Natural killer cell treated with Interleukin-12 subunit alpha and Interleukin-12 subunit beta and Interleukin-15 and Interleukin-18, amount 100 ng/mL, for 72 hours (primary cell): Measurements from ENCODE around the gene PARD3. TPM values are rescaled to one million over a fixed set of nuclear protein-coding genes. Genes with fewer than 3 reads are reported as not detected.

Source experiments
- ATAC-seq, 2 donors: fragments of 150-1000 bp; cut with Tn5 transposase in 1 of 2; sonication (Bioruptor Pico), chemical (Tn5 transposase) in 1 of 2; 2 replicates each; pipeline ENCODE4 v1.10.0; 2021
- DNase-seq: peaks from one replicate; pipeline ENCODE4 v3.0.0; 2022; ENCODE audit warnings: low spot score
- H3K27ac Mint-ChIP-seq, 2 donors: 1 replicate in 1 of 2; 2 replicates in 1 of 2; pipeline ENCODE4 v1.8.0; 2022; ENCODE audit warnings: mixed read lengths in 2 of 2, mild to moderate bottlenecking in 1 of 2, moderate library complexity in 1 of 2
- H3K27me3 Mint-ChIP-seq, 2 donors: 1 replicate in 1 of 2; 2 replicates in 1 of 2; pipeline ENCODE4 v1.8.0; 2022; ENCODE audit warnings: mixed read lengths in 2 of 2
- H3K36me3 Mint-ChIP-seq: one replicate; pipeline ENCODE4 v1.8.0; 2022; ENCODE audit warnings: mixed read lengths
- H3K4me1 Mint-ChIP-seq, 2 donors: 1 replicate in 1 of 2; 2 replicates in 1 of 2; pipeline ENCODE4 v1.8.0; 2022; ENCODE audit warnings: low read depth in 2 of 2, mixed read lengths in 2 of 2, mild to moderate bottlenecking in 1 of 2
- H3K4me3 Mint-ChIP-seq: one replicate; pipeline ENCODE4 v1.8.0; 2022; ENCODE audit warnings: mixed read lengths
- H3K9me3 Mint-ChIP-seq: 2 replicates; pipeline ENCODE4 v1.8.0; 2022; ENCODE audit warnings: mixed read lengths
- total RNA-seq, 2 donors: library from RNA; stranded (reverse); gene quantifications; one replicate each; pipeline ENCODE4 v1.2.3, GENCODE V29; 2022

PARD3 gene
- total RNA-seq, 2 donors from 2014 or later, result 0.56 TPM; not detected in 1

GRCh38 chr10:34555653-34556052 lies 259.4 kb downstream of the PARD3 start:
- Mint-ChIP-seq H3K36me3 (no peaks in the 10 kb centered on the region), H3K9me3 (no peaks in the 10 kb centered on the region), H3K27me3 (peaks cover 0 to 3% of the 10 kb centered on the region in 2 donors), H3K4me3 (no peak overlapping the region), H3K4me1 (peaks cover 0 to 3% of the 10 kb centered on the region in 2 donors), H3K27ac (no peak overlapping the region)
- DNase-seq, result no peak
- ATAC-seq, result peak in 1 of 2 donors; percentile 48

GRCh38 chr10:34553747-34554146 lies 261.3 kb downstream of the PARD3 start:
- DNase-seq, result no peak
- no peak overlapping the region for H3K27ac Mint-ChIP-seq
- no peaks in the 10 kb centered on the region for H3K36me3 Mint-ChIP-seq
- H3K27me3 Mint-ChIP-seq, result peaks cover 0 to 3% of the 10 kb centered on the region in 2 donors
- ATAC-seq, result no peak
- no peak overlapping the region for H3K4me3 Mint-ChIP-seq
- no peaks in the 10 kb centered on the region for H3K9me3 Mint-ChIP-seq
- peaks cover 0 to 3% of the 10 kb centered on the region in 2 donors for H3K4me1 Mint-ChIP-seq

GRCh38 chr10:34551295-34551694 lies 263.8 kb downstream of the PARD3 start:
- Mint-ChIP-seq H3K27me3 (peaks cover 0 to 7% of the 10 kb centered on the region in 2 donors), H3K4me1 (peaks cover 0 to 3% of the 10 kb centered on the region in 2 donors), H3K4me3 (no peak overlapping the region), H3K9me3 (no peaks in the 10 kb centered on the region), H3K36me3 (no peaks in the 10 kb centered on the region), H3K27ac (no peak overlapping the region)
- DNase-seq (no peak), ATAC-seq (no peak)

DNA sequence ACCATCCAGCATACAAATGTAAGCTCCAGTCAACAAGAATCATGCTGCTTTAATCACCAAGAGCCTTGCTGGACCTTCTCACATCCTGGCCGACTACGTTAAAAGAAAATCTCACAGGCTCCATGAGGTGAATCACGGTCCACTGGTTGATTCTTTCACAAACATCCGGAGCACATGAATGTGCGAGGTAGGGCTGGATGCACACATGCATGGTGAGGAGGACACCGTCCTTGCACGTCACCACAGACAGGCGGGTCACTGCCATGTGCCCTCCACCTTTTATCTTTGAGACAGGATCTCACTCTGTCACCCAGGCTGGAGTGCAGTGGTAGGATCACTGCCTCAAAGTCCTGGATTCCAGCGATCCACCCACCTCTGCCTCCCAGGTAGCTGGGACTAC lies 265.1 kb downstream of the PARD3 start:
- Mint-ChIP-seq H3K4me1 (no peaks in the 10 kb centered on the region), H3K36me3 (no peaks in the 10 kb centered on the region), H3K9me3 (no peaks in the 10 kb centered on the region), H3K4me3 (no peak overlapping the region), H3K27ac (no peak overlapping the region), H3K27me3 (peaks cover 5 to 7% of the 10 kb centered on the region in 2 donors)
- DNase-seq (no peak), ATAC-seq (no peak)

DNA sequence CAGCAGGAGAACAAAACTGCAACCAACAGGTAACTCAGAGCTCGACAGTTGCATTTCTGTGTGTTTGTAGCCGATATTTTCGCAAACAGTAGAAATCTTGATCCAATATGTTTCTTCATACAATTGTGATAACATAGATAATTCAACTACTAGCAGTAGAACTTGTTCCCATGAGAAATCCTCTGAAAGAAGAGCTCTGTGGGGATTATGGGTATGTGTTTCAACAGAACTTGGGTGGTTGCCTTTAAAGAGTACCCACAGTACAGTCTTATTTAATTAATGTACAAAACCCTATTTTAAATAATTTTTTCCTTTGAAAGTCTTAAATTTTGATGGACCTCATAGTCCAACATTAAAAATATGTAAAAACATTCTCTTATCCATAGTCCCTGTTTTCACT lies 266.1 kb downstream of the PARD3 start:
- ATAC-seq (no peak), DNase-seq (no peak)
- Mint-ChIP-seq H3K27ac (no peak overlapping the region), H3K36me3 (no peaks in the 10 kb centered on the region), H3K4me1 (no peaks in the 10 kb centered on the region), H3K4me3 (no peak overlapping the region), H3K27me3 (peaks cover 6 to 7% of the 10 kb centered on the region in 2 donors), H3K9me3 (no peaks in the 10 kb centered on the region)

GRCh38 chr10:34548466-34548865 lies 266.6 kb downstream of the PARD3 start:
- peaks cover 6 to 7% of the 10 kb centered on the region in 2 donors for H3K27me3 Mint-ChIP-seq

GRCh38 chr10:34547695-34548094 lies 267.4 kb downstream of the PARD3 start:
- peaks cover 6 to 7% of the 10 kb centered on the region in 2 donors for H3K27me3 Mint-ChIP-seq
- no peak overlapping the region for H3K27ac Mint-ChIP-seq
- ATAC-seq (no peak), DNase-seq (no peak)
- H3K4me1 Mint-ChIP-seq, result no peaks in the 10 kb centered on the region
- H3K36me3 Mint-ChIP-seq, result no peaks in the 10 kb centered on the region
- H3K9me3 Mint-ChIP-seq, result no peaks in the 10 kb centered on the region
- no peak overlapping the region for H3K4me3 Mint-ChIP-seq

More at GRCh38 chr10:34548466-34548865, 266.6 kb downstream of the PARD3 start:
- no peak overlapping the region for H3K4me3 Mint-ChIP-seq
- ATAC-seq (no peak), DNase-seq (no peak)
- H3K4me1 Mint-ChIP-seq, result no peaks in the 10 kb centered on the region
- no peak overlapping the region for H3K27ac Mint-ChIP-seq
- H3K36me3 Mint-ChIP-seq, result no peaks in the 10 kb centered on the region
- no peaks in the 10 kb centered on the region for H3K9me3 Mint-ChIP-seq

GRCh38 chr10:34547291-34547690 lies 267.8 kb downstream of the PARD3 start:
- no peak overlapping the region for H3K27ac Mint-ChIP-seq
- ATAC-seq (no peak), DNase-seq (no peak)
- no peaks in the 10 kb centered on the region for H3K36me3 Mint-ChIP-seq
- H3K4me3 Mint-ChIP-seq, result no peak overlapping the region
- no peaks in the 10 kb centered on the region for H3K9me3 Mint-ChIP-seq
- peaks cover 6 to 7% of the 10 kb centered on the region in 2 donors for H3K27me3 Mint-ChIP-seq
- H3K4me1 Mint-ChIP-seq, result no peaks in the 10 kb centered on the region

- no peaks in the 10 kb centered on the region for H3K9me3 Mint-ChIP-seq
- H3K4me1 Mint-ChIP-seq, result no peaks in the 10 kb centered on the region
- ATAC-seq (no peak), DNase-seq (no peak)
- no peak overlapping the region for H3K4me3 Mint-ChIP-seq
- H3K36me3 Mint-ChIP-seq, result no peaks in the 10 kb centered on the region
- H3K27me3 Mint-ChIP-seq, result peaks cover 6 to 7% of the 10 kb centered on the region in 2 donors
- no peak overlapping the region for H3K27ac Mint-ChIP-seq
Measured at GRCh38 chr10:34544400-34544799, 270.7 kb downstream of the PARD3 start.

DNA sequence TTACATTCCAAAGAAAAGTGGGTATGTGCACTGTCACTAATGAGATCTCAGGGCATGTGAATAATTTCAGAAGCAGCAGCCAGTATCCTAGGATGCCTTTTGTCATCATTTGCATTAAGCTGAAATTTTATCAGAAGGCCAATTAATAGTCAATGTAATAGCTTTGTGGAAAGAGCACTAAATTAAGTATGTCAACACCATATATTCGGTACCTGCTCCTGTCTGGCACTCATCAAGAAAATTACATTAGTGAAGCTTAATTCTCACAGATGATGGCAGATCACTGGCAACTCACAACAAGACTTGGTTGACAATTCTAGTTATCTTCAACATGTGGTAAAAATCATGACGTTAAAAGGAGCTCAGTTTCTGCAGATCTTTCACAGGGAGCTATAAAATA lies 271.4 kb downstream of the PARD3 start:
- Mint-ChIP-seq H3K4me1 (no peaks in the 10 kb centered on the region), H3K36me3 (no peaks in the 10 kb centered on the region), H3K27me3 (peaks cover 6 to 7% of the 10 kb centered on the region in 2 donors), H3K27ac (no peak overlapping the region), H3K9me3 (no peaks in the 10 kb centered on the region), H3K4me3 (no peak overlapping the region)
- ATAC-seq (no peak), DNase-seq (no peak)

- DNase-seq (no peak), ATAC-seq (no peak)
- no peak overlapping the region for H3K27ac Mint-ChIP-seq
- H3K9me3 Mint-ChIP-seq, result no peaks in the 10 kb centered on the region
- H3K27me3 Mint-ChIP-seq, result peaks cover 3 to 6% of the 10 kb centered on the region in 2 donors
- H3K4me3 Mint-ChIP-seq, result no peak overlapping the region
- H3K4me1 Mint-ChIP-seq, result peaks cover 5 to 9% of the 10 kb centered on the region in 2 donors
- no peaks in the 10 kb centered on the region for H3K36me3 Mint-ChIP-seq
Measured at GRCh38 chr10:34540492-34540891, 274.6 kb downstream of the PARD3 start.

GRCh38 chr10:34539533-34540315 lies 275.4 kb downstream of the PARD3 start:
- Mint-ChIP-seq H3K27ac (no peak overlapping the region), H3K4me1 (peaks cover 5 to 9% of the 10 kb centered on the region in 2 donors), H3K9me3 (no peaks in the 10 kb centered on the region), H3K4me3 (no peak overlapping the region), H3K36me3 (no peaks in the 10 kb centered on the region), H3K27me3 (peaks cover 0 to 3% of the 10 kb centered on the region in 2 donors)
- DNase-seq (no peak), ATAC-seq (no peak)

DNA sequence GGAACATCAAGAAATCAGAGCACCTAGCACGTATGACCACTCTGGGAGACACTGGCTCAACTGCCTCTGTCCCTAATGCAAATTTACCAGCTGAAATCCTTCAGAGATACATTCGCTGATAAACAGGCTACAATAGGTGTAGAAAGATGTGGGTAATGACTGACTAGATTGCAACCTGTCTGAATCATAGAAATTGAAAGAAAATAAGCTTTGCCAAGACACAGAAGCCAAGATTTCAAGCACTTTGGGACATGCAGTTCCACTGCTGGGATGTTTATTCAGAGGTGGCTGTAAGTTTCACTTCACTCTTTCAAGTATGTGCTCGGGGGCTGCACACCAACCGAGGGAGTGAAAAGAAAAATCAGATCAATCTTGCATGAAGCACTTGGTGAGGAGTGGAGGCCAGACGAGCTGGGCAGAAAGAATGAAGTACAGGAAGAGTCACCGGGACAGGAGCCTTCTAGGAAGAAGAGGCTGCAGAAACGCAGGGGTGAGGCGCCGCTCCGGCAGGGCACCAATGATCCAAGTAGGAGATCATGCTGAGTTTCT lies 276.7 kb downstream of the PARD3 start:
- no peak for DNase-seq
- H3K27me3 Mint-ChIP-seq, result peaks cover 0 to 3% of the 10 kb centered on the region in 2 donors
- no peak overlapping the region for H3K4me3 Mint-ChIP-seq
- H3K36me3 Mint-ChIP-seq, result no peaks in the 10 kb centered on the region
- no peak overlapping the region for H3K27ac Mint-ChIP-seq
- no peaks in the 10 kb centered on the region for H3K9me3 Mint-ChIP-seq
- H3K4me1 Mint-ChIP-seq, result peaks cover 5 to 9% of the 10 kb centered on the region in 2 donors
- no peak for ATAC-seq

GRCh38 chr10:34537629-34538231 lies 277.4 kb downstream of the PARD3 start:
- Mint-ChIP-seq H3K27me3 (peaks cover 0 to 3% of the 10 kb centered on the region in 2 donors), H3K36me3 (no peaks in the 10 kb centered on the region), H3K9me3 (no peaks in the 10 kb centered on the region), H3K4me3 (no peak overlapping the region), H3K4me1 (peaks cover 5 to 9% of the 10 kb centered on the region in 2 donors), H3K27ac (no peak overlapping the region)
- no peak for DNase-seq
- ATAC-seq, result peak; percentile 40 to 76
